Activated CD8-positive, alpha-beta T cell treated with anti-CD3 and anti-CD28 coated beads for 36 hours (primary cell): ENCODE measurements around the gene EYS. TPM values are rescaled to one million over a fixed set of nuclear protein-coding genes. Genes with fewer than 3 reads are reported as not detected.

Experiments used
- ATAC-seq: fragments of 200-7000 bp; cut with Tn5 transposase; one replicate; pipeline ENCODE4 v1.10.0; 2021; ENCODE audit warnings: mild to moderate bottlenecking, moderate library complexity
- CTCF ChIA-PET: fragments of 350-600 bp; sonication (Branson Sonifier 250); formaldehyde crosslinking; loops from one replicate; lab custom pipeline; 2021; ENCODE audit warnings: antibody characterized with exemption; lab: Charles Lee
- POLR2A ChIA-PET: fragments of 350-600 bp; sonication (Branson Sonifier 250); formaldehyde crosslinking; loops from one replicate; lab custom pipeline; 2021; ENCODE audit warnings: antibody characterized with exemption; lab: Charles Lee
- DNase-seq: peaks from one replicate; pipeline ENCODE4 v3.0.0-alpha.2; 2020
- H3K27ac Mint-ChIP-seq: one replicate; pipeline ENCODE4 v1.8.0; 2021; ENCODE audit warnings: mild to moderate bottlenecking, mixed read lengths
- H3K27me3 Mint-ChIP-seq: one replicate; pipeline ENCODE4 v1.8.0; 2021; ENCODE audit warnings: mixed read lengths
- H3K36me3 Mint-ChIP-seq: one replicate; pipeline ENCODE4 v1.8.0; 2021; ENCODE audit warnings: low read depth, mixed read lengths
- H3K4me1 Mint-ChIP-seq: one replicate; pipeline ENCODE4 v1.8.0; 2021; ENCODE audit warnings: low read depth, mixed read lengths
- H3K4me3 Mint-ChIP-seq: one replicate; pipeline ENCODE4 v1.8.0; 2021; ENCODE audit warnings: mild to moderate bottlenecking, moderate library complexity, mixed read lengths
- H3K9me3 Mint-ChIP-seq: one replicate; pipeline ENCODE4 v1.8.0; 2021; ENCODE audit warnings: mixed read lengths
- intact Hi-C: fragments of 100-400 bp; cut with micrococcal nuclease; formaldehyde crosslinking; loops from one replicate; pipeline ENCODE4 v1.10.0; 2022
- total RNA-seq, 2 experiments: library from RNA; stranded (reverse); gene quantifications; one replicate each; pipeline ENCODE4 v1.2.3, GENCODE V29; 2021
- TF ChIP-seq, protein P1 (sequence below): fragments of 200-600 bp; IDR thresholded peaks from one replicate; pipeline ENCODE4 v1.8.0; 2022; ENCODE audit warnings: antibody characterized with exemption, mild to moderate bottlenecking

Gene EYS
- total RNA-seq, 2 experiments from 2014 or later, result not detected

DNA sequence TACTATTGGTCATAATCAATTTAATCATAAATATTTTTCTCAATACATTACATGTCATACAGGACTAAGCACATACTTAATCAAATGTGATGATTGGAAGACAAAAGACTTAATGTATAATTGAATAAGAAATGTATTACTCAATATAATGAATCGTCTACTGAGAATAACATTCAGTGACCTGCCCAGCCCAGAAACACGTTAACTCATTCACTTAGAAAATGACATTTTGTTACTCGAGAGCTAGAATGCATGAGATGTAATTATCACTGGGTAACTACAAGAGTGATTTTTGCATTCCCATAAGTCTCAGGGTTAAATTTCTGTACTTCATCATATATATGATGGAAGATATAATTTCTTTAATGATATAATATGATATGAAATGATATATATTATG, 444.8 kb downstream of the EYS start:
- no peaks in the 10 kb centered on the region for H3K27me3 Mint-ChIP-seq
- no peaks in the 10 kb centered on the region for H3K4me1 Mint-ChIP-seq
- no peak for DNase-seq
- peaks cover 4% of the 10 kb centered on the region for H3K9me3 Mint-ChIP-seq
- intact Hi-C loops, result no loop called here
- H3K4me3 Mint-ChIP-seq, result no peak overlapping the region
- no peak for ATAC-seq
- no peaks in the 10 kb centered on the region for H3K36me3 Mint-ChIP-seq
- TF ChIP-seq, protein P1, sequence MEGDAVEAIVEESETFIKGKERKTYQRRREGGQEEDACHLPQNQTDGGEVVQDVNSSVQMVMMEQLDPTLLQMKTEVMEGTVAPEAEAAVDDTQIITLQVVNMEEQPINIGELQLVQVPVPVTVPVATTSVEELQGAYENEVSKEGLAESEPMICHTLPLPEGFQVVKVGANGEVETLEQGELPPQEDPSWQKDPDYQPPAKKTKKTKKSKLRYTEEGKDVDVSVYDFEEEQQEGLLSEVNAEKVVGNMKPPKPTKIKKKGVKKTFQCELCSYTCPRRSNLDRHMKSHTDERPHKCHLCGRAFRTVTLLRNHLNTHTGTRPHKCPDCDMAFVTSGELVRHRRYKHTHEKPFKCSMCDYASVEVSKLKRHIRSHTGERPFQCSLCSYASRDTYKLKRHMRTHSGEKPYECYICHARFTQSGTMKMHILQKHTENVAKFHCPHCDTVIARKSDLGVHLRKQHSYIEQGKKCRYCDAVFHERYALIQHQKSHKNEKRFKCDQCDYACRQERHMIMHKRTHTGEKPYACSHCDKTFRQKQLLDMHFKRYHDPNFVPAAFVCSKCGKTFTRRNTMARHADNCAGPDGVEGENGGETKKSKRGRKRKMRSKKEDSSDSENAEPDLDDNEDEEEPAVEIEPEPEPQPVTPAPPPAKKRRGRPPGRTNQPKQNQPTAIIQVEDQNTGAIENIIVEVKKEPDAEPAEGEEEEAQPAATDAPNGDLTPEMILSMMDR, result no peak
- H3K27ac Mint-ChIP-seq, result no peak overlapping the region
- ChIA-PET POLR2A (no interaction called here), CTCF (no interaction called here)

DNA sequence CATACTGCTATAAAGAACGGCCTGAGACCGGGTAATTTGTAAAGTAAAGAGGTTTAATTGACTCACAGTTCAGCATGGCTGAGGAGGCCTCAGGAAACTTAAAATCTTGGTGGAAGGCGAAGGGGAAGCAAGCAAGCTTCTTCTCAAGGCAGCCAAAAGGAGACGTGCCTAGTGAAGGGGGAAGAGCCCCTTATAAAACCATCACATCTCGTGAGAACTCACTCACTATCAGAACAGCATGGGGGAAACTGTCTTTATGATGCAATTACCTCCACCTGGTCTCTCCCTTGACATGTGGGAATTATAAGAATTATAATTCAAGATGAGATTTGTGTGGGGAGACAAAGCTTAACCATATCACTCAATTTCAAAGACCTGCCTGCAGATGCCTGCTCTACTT, 447.0 kb downstream of the EYS start:
- no peaks in the 10 kb centered on the region for H3K27me3 Mint-ChIP-seq
- intact Hi-C loops, result no loop called here
- H3K4me1 Mint-ChIP-seq, result no peaks in the 10 kb centered on the region
- TF ChIP-seq, protein P1, result no peak
- DNase-seq, result no peak
- ChIA-PET POLR2A (no interaction called here), CTCF (no interaction called here)
- peaks cover 4% of the 10 kb centered on the region for H3K9me3 Mint-ChIP-seq
- no peaks in the 10 kb centered on the region for H3K36me3 Mint-ChIP-seq
- ATAC-seq, result no peak
- H3K27ac Mint-ChIP-seq, result no peak overlapping the region
- H3K4me3 Mint-ChIP-seq, result no peak overlapping the region

DNA sequence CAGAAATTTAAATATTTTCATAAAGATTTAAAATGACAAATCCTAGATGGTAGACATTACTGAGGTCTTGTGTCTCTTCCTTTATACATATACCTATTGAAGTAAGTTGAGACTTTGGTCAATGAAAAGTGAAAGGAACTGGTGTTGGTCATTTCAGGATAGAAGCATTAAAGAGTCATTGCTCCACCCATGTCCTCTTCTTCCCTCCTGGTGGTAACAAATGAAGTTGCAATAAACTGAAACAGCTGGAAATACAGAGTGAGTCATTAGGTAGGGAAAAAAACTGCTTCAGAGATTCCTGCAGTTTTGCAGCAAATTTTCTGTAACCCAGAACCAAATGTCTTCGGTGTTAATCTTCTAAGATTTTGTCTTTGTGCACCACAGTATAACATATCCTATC, 448.0 kb downstream of the EYS start:
- no peaks in the 10 kb centered on the region for H3K36me3 Mint-ChIP-seq
- no peaks in the 10 kb centered on the region for H3K4me1 Mint-ChIP-seq
- TF ChIP-seq, protein P1, result no peak
- H3K4me3 Mint-ChIP-seq, result no peak overlapping the region
- ATAC-seq, result no peak
- H3K27ac Mint-ChIP-seq, result no peak overlapping the region
- no peak for DNase-seq
- peaks cover 6% of the 10 kb centered on the region for H3K9me3 Mint-ChIP-seq
- ChIA-PET POLR2A (no interaction called here), CTCF (no interaction called here)
- intact Hi-C loops, result no loop called here
- no peaks in the 10 kb centered on the region for H3K27me3 Mint-ChIP-seq

- H3K27ac Mint-ChIP-seq, result no peak overlapping the region
- ATAC-seq (no peak), DNase-seq (no peak)
- ChIA-PET POLR2A (no interaction called here), CTCF (no interaction called here)
- H3K4me1 Mint-ChIP-seq, result no peaks in the 10 kb centered on the region
- peaks cover 9% of the 10 kb centered on the region for H3K9me3 Mint-ChIP-seq
- H3K4me3 Mint-ChIP-seq, result no peak overlapping the region
- no peaks in the 10 kb centered on the region for H3K36me3 Mint-ChIP-seq
- intact Hi-C loops, result no loop called here
- TF ChIP-seq, protein P1, result no peak
- H3K27me3 Mint-ChIP-seq, result no peaks in the 10 kb centered on the region
Observed at GRCh38 chr6:65253041-65253440, 454.0 kb downstream of the EYS start.

DNA sequence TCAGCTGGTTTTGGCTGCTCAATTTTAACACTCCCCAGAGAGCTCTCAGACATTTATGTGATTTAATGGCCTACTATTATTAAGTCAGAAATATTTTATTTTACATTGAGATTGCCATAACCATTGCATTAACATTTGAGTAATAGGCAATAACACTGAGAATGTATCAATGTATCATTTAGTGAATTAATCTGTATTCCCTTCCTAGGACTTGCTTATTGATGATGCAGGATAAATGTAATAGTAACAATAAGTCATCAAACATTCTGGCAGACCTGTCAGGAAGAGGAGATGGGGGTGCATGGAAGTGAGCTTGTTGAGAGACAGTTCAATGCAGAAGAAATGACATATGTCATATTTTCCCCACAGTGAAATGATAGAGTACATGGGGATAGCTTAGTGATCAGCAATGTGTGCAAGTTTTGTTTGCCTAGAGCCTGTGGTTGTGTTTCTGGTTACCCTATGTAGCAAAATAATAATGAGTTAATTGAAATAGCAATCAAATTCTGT, 458.9 kb downstream of the EYS start:
- Mint-ChIP-seq H3K36me3 (no peaks in the 10 kb centered on the region), H3K4me1 (no peaks in the 10 kb centered on the region), H3K27ac (no peak overlapping the region), H3K4me3 (no peak overlapping the region), H3K27me3 (no peaks in the 10 kb centered on the region), H3K9me3 (peaks cover 6% of the 10 kb centered on the region)
- CTCF ChIA-PET, result no interaction called here
- intact Hi-C loops, result no loop called here
- ATAC-seq (no peak), DNase-seq (no peak)
- TF ChIP-seq, protein P1, result no peak
- POLR2A ChIA-PET, result no interaction called here
